Upper lobe of left lung (tissue), 4 donors: ENCODE data around the gene PTGES3L.

Source experiments
- EP300 ChIP-seq, 4 donors: sonication (generic); formaldehyde crosslinking; IDR thresholded peaks; one replicate each; pipeline ENCODE4 v1.5.1; 2017; ENCODE audit warnings: antibody characterized with exemption in 4 of 4, control low read depth in 2 of 4
- POLR2A ChIP-seq, 4 donors: fragments of 450-650 bp; IDR thresholded peaks; one replicate each; pipeline ENCODE4 v1.5.1; 2016 to 2017; ENCODE audit warnings: antibody characterized with exemption in 4 of 4, mild to moderate bottlenecking in 2 of 4
- TF ChIP-seq, protein P1 (sequence below), 6 experiments: fragments of 450-650 bp in 4 of 6; fragments of 200-600 bp in 2 of 6; sonication (generic) in 2 of 6; IDR thresholded peaks; one replicate each; pipeline ENCODE4 v1.5.1; 2016 to 2019; ENCODE audit warnings: antibody characterized with exemption in 6 of 6

- no peak for TF ChIP-seq POLR2A (IDR thresholded peaks at IDR 0.05)
- TF ChIP-seq, protein P1, sequence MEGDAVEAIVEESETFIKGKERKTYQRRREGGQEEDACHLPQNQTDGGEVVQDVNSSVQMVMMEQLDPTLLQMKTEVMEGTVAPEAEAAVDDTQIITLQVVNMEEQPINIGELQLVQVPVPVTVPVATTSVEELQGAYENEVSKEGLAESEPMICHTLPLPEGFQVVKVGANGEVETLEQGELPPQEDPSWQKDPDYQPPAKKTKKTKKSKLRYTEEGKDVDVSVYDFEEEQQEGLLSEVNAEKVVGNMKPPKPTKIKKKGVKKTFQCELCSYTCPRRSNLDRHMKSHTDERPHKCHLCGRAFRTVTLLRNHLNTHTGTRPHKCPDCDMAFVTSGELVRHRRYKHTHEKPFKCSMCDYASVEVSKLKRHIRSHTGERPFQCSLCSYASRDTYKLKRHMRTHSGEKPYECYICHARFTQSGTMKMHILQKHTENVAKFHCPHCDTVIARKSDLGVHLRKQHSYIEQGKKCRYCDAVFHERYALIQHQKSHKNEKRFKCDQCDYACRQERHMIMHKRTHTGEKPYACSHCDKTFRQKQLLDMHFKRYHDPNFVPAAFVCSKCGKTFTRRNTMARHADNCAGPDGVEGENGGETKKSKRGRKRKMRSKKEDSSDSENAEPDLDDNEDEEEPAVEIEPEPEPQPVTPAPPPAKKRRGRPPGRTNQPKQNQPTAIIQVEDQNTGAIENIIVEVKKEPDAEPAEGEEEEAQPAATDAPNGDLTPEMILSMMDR (IDR thresholded peaks at IDR 0.05): no peak
- no peak for TF ChIP-seq EP300 (IDR thresholded peaks at IDR 0.05)
Measured at GRCh38 chr17:43013296-43013695, 33.4 kb upstream of the PTGES3L start.
